Measurements from ENCODE around the gene RIPPLY2. TPM values are rescaled to one million over a fixed set of nuclear protein-coding genes. Genes with fewer than 3 reads are reported as not detected.

Gene RIPPLY2
- total RNA-seq, 4 donors from 2014 or later: not detected

DNA sequence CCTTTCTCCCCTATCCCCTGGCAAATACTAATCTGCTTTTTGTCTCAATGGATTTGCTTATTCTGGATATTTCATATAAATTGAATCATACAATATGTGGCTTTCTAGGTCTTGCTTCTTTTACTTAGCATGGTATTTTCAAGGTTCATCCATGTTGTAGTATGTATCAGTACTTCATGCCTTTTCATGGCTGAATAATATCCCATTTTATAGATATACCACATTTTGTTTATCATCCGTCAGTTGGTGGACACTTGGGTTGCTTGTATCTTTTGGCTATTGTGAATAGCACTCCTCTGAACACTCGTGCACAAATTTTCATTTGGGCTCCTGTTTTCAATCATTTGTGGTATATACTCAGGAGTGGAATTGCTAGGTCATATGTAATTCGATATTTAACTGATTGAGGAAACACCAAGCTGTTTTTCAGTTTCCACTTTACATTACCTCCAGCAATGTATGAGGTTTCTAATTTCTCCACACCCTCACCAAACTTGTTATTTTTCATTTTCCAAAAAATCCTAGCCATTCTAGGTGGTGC is 30.5 kb upstream of the RIPPLY2 start:
- TF ChIP-seq, protein P1, sequence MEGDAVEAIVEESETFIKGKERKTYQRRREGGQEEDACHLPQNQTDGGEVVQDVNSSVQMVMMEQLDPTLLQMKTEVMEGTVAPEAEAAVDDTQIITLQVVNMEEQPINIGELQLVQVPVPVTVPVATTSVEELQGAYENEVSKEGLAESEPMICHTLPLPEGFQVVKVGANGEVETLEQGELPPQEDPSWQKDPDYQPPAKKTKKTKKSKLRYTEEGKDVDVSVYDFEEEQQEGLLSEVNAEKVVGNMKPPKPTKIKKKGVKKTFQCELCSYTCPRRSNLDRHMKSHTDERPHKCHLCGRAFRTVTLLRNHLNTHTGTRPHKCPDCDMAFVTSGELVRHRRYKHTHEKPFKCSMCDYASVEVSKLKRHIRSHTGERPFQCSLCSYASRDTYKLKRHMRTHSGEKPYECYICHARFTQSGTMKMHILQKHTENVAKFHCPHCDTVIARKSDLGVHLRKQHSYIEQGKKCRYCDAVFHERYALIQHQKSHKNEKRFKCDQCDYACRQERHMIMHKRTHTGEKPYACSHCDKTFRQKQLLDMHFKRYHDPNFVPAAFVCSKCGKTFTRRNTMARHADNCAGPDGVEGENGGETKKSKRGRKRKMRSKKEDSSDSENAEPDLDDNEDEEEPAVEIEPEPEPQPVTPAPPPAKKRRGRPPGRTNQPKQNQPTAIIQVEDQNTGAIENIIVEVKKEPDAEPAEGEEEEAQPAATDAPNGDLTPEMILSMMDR (IDR thresholded peaks at IDR 0.05): no peak
- no peak for DNase-seq (ENCODE audit: low spot score)
- ATAC-seq (ENCODE audit: low FRiP score): no peak

DNA sequence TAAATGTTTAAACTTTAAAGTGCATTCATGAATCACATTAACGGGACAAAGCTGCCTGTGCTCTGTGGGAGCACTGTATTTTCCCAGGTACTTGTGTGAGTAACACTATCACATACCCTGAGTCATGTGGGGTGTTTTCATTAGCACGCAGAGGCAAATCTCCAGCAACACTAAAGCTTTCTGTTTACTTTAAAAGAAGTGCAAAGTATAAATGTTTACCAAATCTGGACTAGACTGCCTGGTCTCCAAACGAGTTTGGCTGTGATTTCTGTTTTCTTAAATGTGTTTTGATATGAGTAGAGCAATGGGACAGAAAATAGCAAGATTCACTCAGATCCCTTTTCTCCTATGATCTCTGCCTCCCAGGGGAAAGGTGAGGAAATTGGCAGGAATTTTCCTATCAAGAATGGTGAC is 28.8 kb upstream of the RIPPLY2 start:
- TF ChIP-seq, protein P1 (IDR thresholded peaks at IDR 0.05): no peak
- no peak for ATAC-seq (ENCODE audit: low FRiP score)

DNA sequence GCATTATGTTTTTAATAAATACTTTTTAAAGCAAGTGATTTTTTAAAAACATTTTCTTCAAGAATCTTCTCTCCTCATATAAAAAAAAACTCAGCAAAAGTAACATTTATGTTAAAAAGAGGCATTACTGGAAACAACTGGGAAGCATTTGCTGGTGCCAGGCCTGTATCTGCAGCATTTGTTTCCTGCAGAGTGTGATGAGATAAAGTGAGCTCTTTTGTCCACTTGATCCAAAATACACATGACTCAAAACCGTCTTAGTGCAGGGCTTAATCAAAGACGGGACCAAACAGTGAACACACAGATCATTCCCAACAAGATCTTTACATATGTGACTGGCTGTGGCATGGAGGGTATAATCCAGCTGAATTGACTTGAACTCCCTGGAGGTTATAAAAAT is 28.3 kb upstream of the RIPPLY2 start:
- TF ChIP-seq, protein P1 (IDR thresholded peaks at IDR 0.05): no peak
- no peak for ATAC-seq (ENCODE audit: low FRiP score)
- DNase-seq (ENCODE audit: low spot score): no peak

More for the DNA sequence above, 28.8 kb upstream of the RIPPLY2 start:
- no peak for DNase-seq (ENCODE audit: low spot score)

DNA sequence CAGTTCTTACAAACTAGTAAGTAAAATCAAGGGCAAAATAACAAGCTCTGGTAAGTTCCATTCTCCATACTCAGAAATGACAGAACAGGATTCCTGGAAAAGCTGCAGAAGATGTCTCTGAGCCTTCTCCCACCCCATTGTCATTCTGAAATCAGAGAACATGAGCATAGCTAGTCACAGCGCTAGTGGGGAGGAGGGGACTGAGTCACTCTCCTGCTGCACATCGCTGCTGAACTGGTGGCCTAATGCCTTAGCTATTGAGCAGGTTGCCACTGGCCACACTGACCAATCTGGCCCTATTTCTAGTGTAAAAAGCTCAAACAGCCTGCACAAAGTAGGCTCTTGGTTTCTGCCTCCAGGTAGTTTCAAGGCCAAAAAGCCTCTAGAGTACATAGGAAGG is 26.1 kb upstream of the RIPPLY2 start:
- DNase-seq (ENCODE audit: low spot score): no peak
- no peak for ATAC-seq (ENCODE audit: low FRiP score)
- TF ChIP-seq, protein P1 (IDR thresholded peaks at IDR 0.05): no peak

DNA sequence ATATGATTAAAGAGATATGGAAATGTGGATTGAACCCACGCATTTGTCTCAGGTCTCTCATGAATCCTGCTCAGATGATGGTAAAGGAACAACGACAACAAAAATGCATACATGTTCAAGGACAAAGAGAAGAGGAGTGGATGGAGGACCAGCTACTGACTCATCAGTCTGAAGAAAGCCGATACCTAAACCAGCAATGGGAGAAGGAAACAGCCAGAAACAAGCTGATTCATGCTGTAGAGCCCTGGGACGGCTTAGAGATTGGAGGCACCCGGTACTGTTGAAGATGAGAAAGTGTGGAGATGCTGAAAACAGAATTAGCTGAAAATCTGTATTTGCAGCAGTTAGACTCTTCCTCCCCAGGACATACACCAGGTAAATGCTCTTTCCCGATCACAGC is 14.4 kb upstream of the RIPPLY2 start:
- TF ChIP-seq, protein P1 (IDR thresholded peaks at IDR 0.05): no peak
- ATAC-seq (ENCODE audit: low FRiP score) (no peak), DNase-seq (ENCODE audit: low spot score) (no peak)

DNA sequence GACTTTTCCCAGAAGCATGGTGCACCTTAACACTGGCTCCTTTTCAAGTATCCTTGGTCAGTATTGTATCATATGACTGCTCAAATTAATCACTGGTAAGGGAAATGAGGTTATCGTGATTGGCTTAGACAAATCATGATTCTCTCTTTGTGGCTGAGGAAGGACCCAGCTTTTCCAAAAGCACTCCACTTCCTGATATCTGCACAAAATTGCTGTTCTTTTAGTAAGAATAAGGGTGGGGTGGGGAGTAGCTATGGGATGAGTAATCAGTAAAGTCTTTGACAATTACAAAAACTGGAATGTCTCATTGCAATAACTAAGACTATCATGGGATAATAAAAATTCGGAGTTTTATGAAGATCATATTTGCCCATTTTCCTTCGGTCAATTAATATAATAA is 9.0 kb upstream of the RIPPLY2 start:
- no peak for ATAC-seq (ENCODE audit: low FRiP score)
- TF ChIP-seq, protein P1 (IDR thresholded peaks at IDR 0.05): no peak

DNA sequence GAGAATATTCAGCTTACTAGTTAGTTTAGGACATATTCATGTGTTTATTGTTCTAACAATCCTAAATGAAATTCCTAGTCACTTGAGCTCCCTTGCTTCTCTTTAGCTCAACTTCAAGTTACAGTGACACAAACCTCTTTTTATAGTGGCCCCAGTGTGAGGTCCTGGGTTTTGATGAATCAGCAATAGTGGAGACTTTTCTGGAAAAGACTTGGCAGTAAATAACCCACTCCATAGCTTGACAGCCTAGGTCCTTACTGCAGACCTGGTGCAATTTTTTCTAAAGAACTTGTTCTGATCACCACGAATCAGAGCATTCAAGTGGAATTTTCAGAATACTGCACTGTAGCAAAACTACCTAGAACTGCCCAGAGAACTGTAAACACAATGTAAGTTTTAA is 6.9 kb upstream of the RIPPLY2 start:
- ATAC-seq (ENCODE audit: low FRiP score): no peak
- DNase-seq (ENCODE audit: low spot score): no peak

More for the DNA sequence above, 9.0 kb upstream of the RIPPLY2 start:
- DNase-seq (ENCODE audit: low spot score): no peak

More for the DNA sequence above, 6.9 kb upstream of the RIPPLY2 start:
- TF ChIP-seq, protein P1 (IDR thresholded peaks at IDR 0.05): no peak

All from omental fat pad (tissue), 4 donors.